Measurements from ENCODE around the gene F5.

Gene F5

GRCh38 chr1:169586067-169586394 is 250 bp downstream of the F5 start:
- DNase-seq, result no peak

GRCh38 chr1:169585181-169585580 is 1.1 kb downstream of the F5 start:
- DNase-seq, result no peak

- DNase-seq, result no peak
Measured at GRCh38 chr1:169584483-169585144, 1.7 kb downstream of the F5 start.

GRCh38 chr1:169577981-169578738 is 8.1 kb downstream of the F5 start:
- DNase-seq, result no peak

GRCh38 chr1:169576935-169577331 is 9.3 kb downstream of the F5 start:
- DNase-seq, result no peak

- DNase-seq, result no peak
Measured at GRCh38 chr1:169576241-169576934, 9.9 kb downstream of the F5 start.

GRCh38 chr1:169574336-169574735 is 11.9 kb downstream of the F5 start:
- no peak for DNase-seq

GRCh38 chr1:169572187-169572586 is 14.1 kb downstream of the F5 start:
- DNase-seq, result no peak

GRCh38 chr1:169571450-169571849 is 14.8 kb downstream of the F5 start:
- DNase-seq, result no peak

GRCh38 chr1:169570172-169570574 is 16.1 kb downstream of the F5 start:
- no peak for DNase-seq

- DNase-seq, result no peak
Measured at GRCh38 chr1:169568497-169568896, 17.8 kb downstream of the F5 start.

- DNase-seq, result no peak
Measured at GRCh38 chr1:169565335-169566271, 20.7 kb downstream of the F5 start.

GRCh38 chr1:169563650-169564049 is 22.6 kb downstream of the F5 start:
- no peak for DNase-seq

GRCh38 chr1:169563019-169563615 is 23.2 kb downstream of the F5 start:
- no peak for DNase-seq

GRCh38 chr1:169561692-169562091 is 24.6 kb downstream of the F5 start:
- DNase-seq, result no peak

- DNase-seq, result no peak
Measured at GRCh38 chr1:169557131-169557530, 29.1 kb downstream of the F5 start.

GRCh38 chr1:169550294-169550693 is 36.0 kb downstream of the F5 start:
- no peak for DNase-seq

GRCh38 chr1:169548282-169548681 is 38.0 kb downstream of the F5 start:
- no peak for DNase-seq

GRCh38 chr1:169546087-169546995 is 39.9 kb downstream of the F5 start:
- DNase-seq, result peak; percentile 34

- DNase-seq, result no peak
Measured at GRCh38 chr1:169545472-169545871, 40.8 kb downstream of the F5 start.

Measured in activated naive CD4-positive, alpha-beta T cell treated with Interleukin-2 at 50 U/mL for 16 hours (primary cell).